GM12875 (cell line): ENCODE measurements around the gene FLRT1.

ENCODE experiments used
- H3K4me3 ChIP-seq: one replicate; pipeline ENCODE4 v1.5.1; 2011; ENCODE audit warnings: low read depth, low read length, control low read depth
- CTCF ChIP-seq: IDR thresholded peaks from 2 replicates; pipeline ENCODE4 v1.5.1; 2011; ENCODE audit warnings: low read depth, mild to moderate bottlenecking, control low read depth, inconsistent platforms, low read length, moderate library complexity, borderline replicate concordance; ENCODE audit not compliant: insufficient read depth

Gene FLRT1

GRCh38 chr11:64056213-64056785 is 20.6 kb downstream of the FLRT1 start:
- TF ChIP-seq CTCF, result no peak
- H3K4me3 ChIP-seq, result no peak overlapping the region

GRCh38 chr11:64056861-64057260 is 21.1 kb downstream of the FLRT1 start:
- TF ChIP-seq CTCF, result no peak
- H3K4me3 ChIP-seq, result no peak overlapping the region

GRCh38 chr11:64057890-64058289 is 22.2 kb downstream of the FLRT1 start:
- H3K4me3 ChIP-seq, result no peak overlapping the region
- no peak for TF ChIP-seq CTCF

GRCh38 chr11:64058494-64058893 is 22.8 kb downstream of the FLRT1 start:
- no peak overlapping the region for H3K4me3 ChIP-seq
- TF ChIP-seq CTCF, result no peak

- no peak for TF ChIP-seq CTCF
Observed at GRCh38 chr11:64059339-64060140, 23.8 kb downstream of the FLRT1 start.

GRCh38 chr11:64060263-64060860 is 24.6 kb downstream of the FLRT1 start:
- no peak overlapping the region for H3K4me3 ChIP-seq

More at GRCh38 chr11:64059339-64060140, 23.8 kb downstream of the FLRT1 start:
- H3K4me3 ChIP-seq, result no peak overlapping the region

More at GRCh38 chr11:64060263-64060860, 24.6 kb downstream of the FLRT1 start:
- TF ChIP-seq CTCF, result no peak
